Lower leg skin (tissue), 3 donors: Measurements from ENCODE around the gene OVOL3.

ENCODE experiments used
- CTCF ChIP-seq, 3 donors: fragments of 450-650 bp; IDR thresholded peaks; one replicate each; pipeline ENCODE4 v1.5.1; 2016; ENCODE audit warnings: antibody characterized with exemption in 3 of 3, mild to moderate bottlenecking in 3 of 3, moderate library complexity in 2 of 3
- POLR2A ChIP-seq, 2 donors: fragments of 450-650 bp; IDR thresholded peaks; one replicate each; pipeline ENCODE4 v1.6.1; 2016 to 2017; ENCODE audit warnings: antibody characterized with exemption in 2 of 2, mild to moderate bottlenecking in 1 of 2, moderate library complexity in 1 of 2

GRCh38 chr19:36142046-36142445 is 31.1 kb downstream of the OVOL3 start:
- TF ChIP-seq POLR2A (IDR thresholded peaks at IDR 0.05) = no peak
- no peak for TF ChIP-seq CTCF (IDR thresholded peaks at IDR 0.05)
